ENCODE data around the gene ANKRD61.

- TF ChIP-seq CTCF (conservative IDR thresholded peaks at IDR 0.05; ENCODE audit: low read depth, low read length) (no peak), EZH2 (IDR thresholded peaks at IDR 0.05; ENCODE audit: low read length, unreplicated experiment) (no peak)
Measured at GRCh38 chr7:6032167-6032566, 991 bp downstream of the ANKRD61 start.

Data from PC-3 (cell line).